Measurements from ENCODE around the gene AFDN. TPM values are rescaled to one million over a fixed set of nuclear protein-coding genes. Genes with fewer than 3 reads are reported as not detected.

The AFDN gene
- total RNA-seq, 1 experiment from 2014 or later = 19.9 TPM

GRCh38 chr6:167872538-167873210 lies 46.0 kb downstream of the AFDN start:
- no peak for DNase-seq
- H3K4me3 ChIP-seq = no peak overlapping the region
- H3K27me3 ChIP-seq = no peaks in the 10 kb centered on the region
- H3K36me3 ChIP-seq = peaks cover 13% of the 10 kb centered on the region; the same call in 1 of the 2 replicates
- H3K9me3 ChIP-seq = no peaks in the 10 kb centered on the region

DNA sequence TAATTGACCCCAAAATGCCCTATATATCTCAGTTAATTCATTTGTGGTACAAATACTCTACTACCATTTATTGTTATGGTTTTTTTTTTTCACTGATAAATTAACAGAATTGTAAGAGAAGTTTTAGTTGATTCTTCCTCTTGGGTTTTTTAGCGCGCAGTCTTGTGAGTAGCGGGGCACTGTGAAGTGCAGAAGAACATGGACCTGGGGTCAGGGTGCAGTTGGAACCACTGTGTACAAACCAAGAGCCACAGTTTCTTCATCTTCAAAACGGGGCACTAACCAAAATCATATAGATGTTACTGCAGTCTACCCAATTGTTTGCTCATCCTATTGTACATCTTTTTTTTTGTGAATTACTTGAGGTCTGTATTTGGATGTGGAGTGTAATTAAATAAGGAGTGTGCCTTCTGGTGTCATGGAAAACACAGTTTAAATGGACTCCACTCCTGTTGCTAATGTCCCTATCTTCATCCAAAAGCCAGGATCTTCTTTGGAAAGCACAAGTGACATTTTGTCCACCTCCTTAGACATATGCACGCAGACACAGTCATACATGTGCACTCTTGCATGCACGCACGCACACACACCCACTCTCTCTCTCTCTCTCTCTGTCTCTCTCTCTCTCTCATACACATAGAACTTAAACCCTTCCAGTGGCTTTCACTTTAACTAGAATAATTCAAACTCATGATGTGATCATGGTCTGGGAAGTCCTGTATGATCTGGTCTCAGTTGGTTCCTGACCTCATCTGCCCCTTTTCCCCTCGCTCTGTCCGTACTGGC lies 51.5 kb downstream of the AFDN start:
- H3K9me3 ChIP-seq = no peaks in the 10 kb centered on the region
- no peaks in the 10 kb centered on the region; the same call in none of the 2 replicates for H3K36me3 ChIP-seq
- no peak overlapping the region for H3K4me3 ChIP-seq
- no peak for DNase-seq
- H3K27me3 ChIP-seq = no peaks in the 10 kb centered on the region

DNA sequence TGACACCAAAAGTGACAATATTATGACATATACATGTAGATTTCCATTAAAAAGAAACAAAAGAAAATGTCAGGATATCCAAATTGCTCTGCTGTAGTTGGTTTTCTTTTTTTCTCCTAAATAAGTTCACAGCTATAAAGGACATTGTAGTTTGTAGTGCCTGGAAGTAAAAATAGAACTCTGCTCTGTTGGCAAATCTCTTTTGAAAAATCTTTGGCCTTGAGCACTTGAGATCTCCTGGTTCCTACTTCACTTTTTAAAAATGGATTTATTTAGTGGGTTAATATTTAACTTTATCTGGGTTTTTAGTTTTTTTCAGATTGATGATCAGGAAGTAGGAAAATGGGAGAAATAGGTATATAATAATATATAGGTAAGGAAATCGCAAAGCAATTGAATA lies 52.9 kb downstream of the AFDN start:
- Histone ChIP-seq H3K27me3 (no peaks in the 10 kb centered on the region), H3K36me3 (no peaks in the 10 kb centered on the region; the same call in 1 of the 2 replicates), H3K9me3 (no peaks in the 10 kb centered on the region), H3K4me3 (no peak overlapping the region)
- no peak for DNase-seq

GRCh38 chr6:167881327-167881726 lies 54.6 kb downstream of the AFDN start:
- H3K4me3 ChIP-seq = no peak overlapping the region
- H3K9me3 ChIP-seq = no peaks in the 10 kb centered on the region
- no peak for DNase-seq
- no peaks in the 10 kb centered on the region for H3K27me3 ChIP-seq
- no peaks in the 10 kb centered on the region; the same call in 1 of the 2 replicates for H3K36me3 ChIP-seq

DNA sequence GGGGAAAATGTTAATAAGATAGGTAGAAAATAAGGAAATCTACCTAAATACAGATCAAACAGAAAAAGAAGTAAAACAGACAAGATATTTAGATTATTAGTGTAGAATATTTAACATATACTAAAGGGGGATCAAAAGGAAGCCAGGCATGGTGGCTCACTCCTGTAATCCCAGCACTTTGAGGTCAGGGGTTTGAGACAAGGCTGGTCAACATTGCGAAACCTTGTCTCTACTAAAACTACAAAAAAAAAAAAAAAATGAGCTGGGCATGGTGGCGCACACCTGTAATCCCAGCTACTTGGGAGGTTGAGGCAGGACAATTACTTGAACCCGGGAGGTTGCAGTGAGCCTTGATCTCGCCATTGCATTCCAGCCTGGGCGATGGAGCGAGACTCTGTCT lies 55.5 kb downstream of the AFDN start:
- no peaks in the 10 kb centered on the region for H3K9me3 ChIP-seq
- no peak overlapping the region for H3K4me3 ChIP-seq
- no peak for DNase-seq
- no peaks in the 10 kb centered on the region for H3K27me3 ChIP-seq
- H3K36me3 ChIP-seq = no peaks in the 10 kb centered on the region; the same call in 1 of the 2 replicates

DNA sequence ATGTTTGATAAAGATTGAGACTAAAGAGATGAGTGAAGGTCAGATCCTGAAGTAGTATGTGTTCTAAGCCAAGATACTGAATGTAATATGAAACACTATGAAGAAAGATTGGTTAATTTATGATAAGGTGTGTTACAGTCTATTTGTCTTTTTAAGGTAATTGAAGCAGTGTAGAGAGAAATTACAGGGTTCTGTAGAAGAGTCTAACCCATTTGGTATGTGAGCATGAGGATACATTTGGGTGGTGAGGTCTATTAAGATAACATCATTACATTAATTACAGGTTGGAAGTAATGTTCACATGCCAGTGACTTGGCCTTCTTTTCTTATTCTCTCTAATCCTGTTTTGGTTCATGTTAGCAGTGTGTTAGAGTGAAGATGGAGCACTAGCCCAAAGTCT lies 61.4 kb downstream of the AFDN start:
- Histone ChIP-seq H3K9me3 (no peaks in the 10 kb centered on the region), H3K27me3 (no peaks in the 10 kb centered on the region), H3K4me3 (no peak overlapping the region), H3K36me3 (peaks cover 2% of the 10 kb centered on the region; the same call in 1 of the 2 replicates)
- no peak for DNase-seq

DNA sequence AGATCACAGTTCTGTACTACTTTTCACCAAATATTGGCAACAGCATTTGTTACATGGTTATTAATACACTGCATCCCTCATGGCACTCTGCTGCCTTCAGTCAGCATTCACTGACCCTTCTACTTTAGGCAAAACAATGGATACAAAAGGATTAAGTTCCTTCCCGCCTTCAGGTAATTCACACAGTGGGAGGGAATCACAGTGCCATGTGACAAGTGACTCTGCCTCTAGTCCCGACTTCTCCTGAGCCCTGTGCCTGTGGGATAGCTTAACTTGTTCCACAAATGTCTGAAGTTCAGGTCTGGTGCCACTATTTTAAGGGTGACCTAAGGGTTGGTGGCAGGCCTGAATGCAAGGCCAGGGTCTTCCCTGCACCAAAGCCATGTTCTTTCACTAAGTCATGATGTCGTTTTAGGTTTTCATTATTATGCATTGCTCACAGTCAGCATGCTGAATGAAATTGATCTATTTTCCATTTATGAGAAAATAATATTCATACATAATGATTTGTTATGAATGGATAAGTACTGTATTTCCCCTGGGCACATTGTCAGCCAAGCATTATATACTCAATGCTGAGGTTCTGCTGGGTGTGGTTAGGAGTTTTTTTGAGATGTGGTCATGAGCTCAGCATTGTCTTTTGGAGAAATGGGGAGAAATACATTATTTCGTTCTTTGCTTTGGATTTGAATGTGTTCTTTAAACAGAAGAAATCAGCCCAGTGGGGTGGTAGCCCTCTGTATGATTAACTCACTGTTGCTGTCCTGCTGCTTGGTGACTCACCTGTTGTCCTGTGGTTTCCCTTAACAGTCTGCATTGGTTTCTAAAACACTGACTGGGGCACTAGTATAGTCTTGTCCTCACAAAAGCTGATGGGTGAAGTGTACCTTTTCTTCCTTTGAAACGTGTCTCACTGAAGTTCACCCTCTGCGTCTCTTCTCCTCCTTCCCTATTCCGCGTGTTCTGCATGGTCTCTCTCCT lies 66.4 kb downstream of the AFDN start:
- peaks cover 2% of the 10 kb centered on the region; the same call in 1 of the 2 replicates for H3K36me3 ChIP-seq
- no peaks in the 10 kb centered on the region for H3K9me3 ChIP-seq
- H3K27me3 ChIP-seq = no peaks in the 10 kb centered on the region
- peak; percentile 9 for DNase-seq
- H3K4me3 ChIP-seq = no peak overlapping the region

GRCh38 chr6:167894965-167895364 lies 68.3 kb downstream of the AFDN start:
- DNase-seq = no peak
- peaks cover 4% of the 10 kb centered on the region; the same call in 1 of the 2 replicates for H3K36me3 ChIP-seq
- no peaks in the 10 kb centered on the region for H3K27me3 ChIP-seq

GRCh38 chr6:167896648-167897047 lies 69.9 kb downstream of the AFDN start:
- no peaks in the 10 kb centered on the region for H3K9me3 ChIP-seq
- H3K4me3 ChIP-seq = no peak overlapping the region
- H3K36me3 ChIP-seq = peaks cover 4% of the 10 kb centered on the region; the same call in 1 of the 2 replicates
- DNase-seq = no peak
- H3K27me3 ChIP-seq = no peaks in the 10 kb centered on the region

More at GRCh38 chr6:167894965-167895364, 68.3 kb downstream of the AFDN start:
- no peak overlapping the region for H3K4me3 ChIP-seq
- no peaks in the 10 kb centered on the region for H3K9me3 ChIP-seq

DNA sequence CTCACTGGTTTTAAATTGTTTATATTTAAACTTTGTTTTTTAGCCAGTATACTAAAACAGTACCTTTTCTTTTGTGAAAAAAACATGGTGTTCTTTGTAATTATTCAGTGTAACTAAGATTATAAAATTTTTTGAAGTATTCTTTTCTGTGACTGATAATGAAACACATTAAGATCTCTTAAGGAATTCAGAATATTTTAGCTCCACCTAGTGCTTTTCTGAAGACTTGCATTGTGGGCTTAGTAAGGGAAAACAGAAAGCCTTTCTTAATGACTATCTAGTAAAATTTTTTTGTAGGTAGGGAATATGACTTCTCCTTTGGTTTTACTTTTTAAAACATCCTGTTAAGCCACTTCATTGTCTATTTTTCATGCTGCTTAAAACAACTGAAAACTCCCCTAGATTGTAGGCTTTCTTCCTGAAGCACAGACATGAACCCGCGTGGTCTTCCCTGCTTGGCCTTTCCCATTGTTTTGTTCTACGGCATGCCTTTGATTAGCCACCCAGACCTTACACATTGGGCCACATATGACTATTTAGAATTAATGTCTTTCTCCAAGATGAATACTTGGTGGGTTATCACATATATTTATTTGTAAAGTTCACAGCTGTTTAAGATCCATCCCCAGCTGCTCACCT lies 72.1 kb downstream of the AFDN start:
- Histone ChIP-seq H3K36me3 (peaks cover 4% of the 10 kb centered on the region), H3K27me3 (no peaks in the 10 kb centered on the region), H3K4me3 (no peak overlapping the region), H3K9me3 (no peaks in the 10 kb centered on the region)
- no peak for DNase-seq

GRCh38 chr6:167904791-167905190 lies 78.1 kb downstream of the AFDN start:
- Histone ChIP-seq H3K27me3 (no peaks in the 10 kb centered on the region), H3K4me3 (no peak overlapping the region), H3K36me3 (no peaks in the 10 kb centered on the region; the same call in 1 of the 2 replicates), H3K9me3 (no peaks in the 10 kb centered on the region)
- no peak for DNase-seq

GRCh38 chr6:167906899-167907298 lies 80.2 kb downstream of the AFDN start:
- Histone ChIP-seq H3K27me3 (no peaks in the 10 kb centered on the region), H3K36me3 (no peaks in the 10 kb centered on the region; the same call in 1 of the 2 replicates), H3K4me3 (no peak overlapping the region), H3K9me3 (no peaks in the 10 kb centered on the region)
- DNase-seq = no peak

DNA sequence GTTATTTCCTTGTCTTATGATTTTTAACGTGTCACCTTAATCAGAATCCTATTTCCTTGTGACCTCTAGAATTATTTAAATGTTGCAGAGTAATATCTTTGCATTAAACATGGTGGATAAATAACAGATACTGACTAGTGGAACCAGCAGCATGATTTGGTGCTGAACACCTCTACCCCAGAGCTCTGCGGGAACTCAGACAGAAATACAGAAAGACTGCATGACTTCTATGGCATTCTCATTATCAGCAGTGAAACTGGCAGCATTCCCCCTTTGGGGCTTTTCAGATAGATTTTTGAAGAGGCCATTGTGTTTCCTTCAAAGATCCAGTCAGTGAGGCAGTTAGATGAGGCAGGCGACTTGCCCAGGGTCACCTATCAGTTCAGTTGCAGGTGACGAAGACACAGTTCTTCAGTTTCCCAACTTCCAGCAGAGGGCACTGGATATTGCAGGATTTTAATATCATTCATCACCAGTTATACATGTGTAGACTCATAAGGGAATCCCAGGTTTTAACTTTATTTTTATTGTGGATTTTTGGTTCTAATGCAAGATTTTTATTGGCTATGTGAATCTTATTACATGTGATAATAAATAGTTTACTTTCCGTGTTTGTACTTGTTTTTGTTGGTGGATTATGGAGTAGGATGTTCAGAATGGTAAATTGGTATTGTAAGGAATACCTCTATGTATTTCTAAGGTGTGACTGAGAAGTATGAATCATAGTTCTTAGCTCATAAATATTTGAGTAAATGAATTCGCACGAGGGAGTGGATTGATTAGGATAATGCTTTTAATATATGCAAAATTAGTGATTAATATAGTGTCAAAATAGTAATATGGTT lies 81.3 kb downstream of the AFDN start:
- no peaks in the 10 kb centered on the region; the same call in 1 of the 2 replicates for H3K36me3 ChIP-seq
- no peaks in the 10 kb centered on the region for H3K9me3 ChIP-seq
- H3K27me3 ChIP-seq = no peaks in the 10 kb centered on the region
- H3K4me3 ChIP-seq = no peak overlapping the region
- no peak for DNase-seq

DNA sequence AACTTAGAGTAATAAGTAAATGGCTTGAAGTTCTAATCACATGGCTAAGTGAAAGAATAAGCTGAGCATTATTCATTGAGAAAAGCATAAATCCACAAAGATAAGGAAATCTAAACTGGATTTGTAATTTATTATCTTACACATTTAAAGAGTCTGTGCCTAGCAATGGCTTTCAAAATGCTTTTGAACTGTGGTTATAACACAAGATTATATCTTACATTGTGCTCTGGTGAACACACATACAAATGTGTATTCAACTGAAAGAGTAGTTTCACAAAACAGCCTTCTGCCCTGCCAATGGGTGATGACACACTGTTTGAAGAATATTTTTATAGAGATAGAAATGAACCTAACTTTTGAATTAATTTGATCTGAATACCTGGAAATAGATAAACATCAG lies 83.3 kb downstream of the AFDN start:
- Histone ChIP-seq H3K27me3 (no peaks in the 10 kb centered on the region), H3K9me3 (no peaks in the 10 kb centered on the region), H3K36me3 (no peaks in the 10 kb centered on the region), H3K4me3 (no peak overlapping the region)
- no peak for DNase-seq

GRCh38 chr6:167910652-167911051 lies 83.9 kb downstream of the AFDN start:
- no peak for DNase-seq
- H3K4me3 ChIP-seq = no peak overlapping the region
- no peaks in the 10 kb centered on the region for H3K9me3 ChIP-seq
- peaks cover 5% of the 10 kb centered on the region for H3K36me3 ChIP-seq
- H3K27me3 ChIP-seq = no peaks in the 10 kb centered on the region
